Endothelial cell of umbilical vein (primary cell): ENCODE measurements around the gene FGFR3. TPM values are rescaled to one million over a fixed set of nuclear protein-coding genes. Genes with fewer than 3 reads are reported as not detected.

Source experiments
- BruUV-seq: library from RNA; stranded (reverse); fragments of 400-500 nt; replicated peaks from 2 replicates; lab custom pipeline; 2021; lab: Mats Ljungman, UMichigan
- CTCF ChIA-PET: fragments of 300-600, 350-600 bp; sonication (Branson Sonifier 250); formaldehyde crosslinking; loops from one replicate; lab custom pipeline; 2021; ENCODE audit warnings: antibody characterized with exemption, inconsistent platforms; lab: Charles Lee
- POLR2A ChIA-PET: fragments of 300-600, 350-600 bp; sonication (Branson Sonifier 250); formaldehyde crosslinking; loops from one replicate; lab custom pipeline; 2021; ENCODE audit warnings: antibody characterized with exemption, inconsistent platforms; lab: Charles Lee
- DNase-seq: peaks from one replicate; pipeline ENCODE4 v3.0.0-alpha.2; 2011; ENCODE audit warnings: low read depth, low spot score
- FAIRE-seq: peaks from 2 replicates; lab custom pipeline; 2011; peaks lifted over from hg19 to GRCh38; lab: Jason Lieb, UNC
- H2AFZ ChIP-seq: 2 replicates; pipeline ENCODE4 v1.6.0; 2012; ENCODE audit warnings: low read depth, low read length, control low read depth, inconsistent platforms
- H3K27ac ChIP-seq: 2 replicates; pipeline ENCODE4 v1.5.1; 2011; ENCODE audit warnings: low read depth, mild to moderate bottlenecking, control low read depth, low read length, moderate library complexity; ENCODE audit not compliant: insufficient read depth
- H3K27me3 ChIP-seq, 2 experiments: 2 replicates each; pipeline versions ENCODE4 v1.6.0 to v1.6.1; 2011; ENCODE audit warnings: low read length in 2 of 2, mixed read lengths in 1 of 2; ENCODE audit not compliant: control insufficient read depth in 2 of 2, insufficient read depth in 2 of 2
- H3K36me3 ChIP-seq, 2 experiments: 2 replicates in 1 of 2; 3 replicates in 1 of 2; pipeline ENCODE4 v1.5.1; 2011; ENCODE audit warnings: low read length in 2 of 2, mild to moderate bottlenecking in 1 of 2, moderate library complexity in 1 of 2; ENCODE audit not compliant: control insufficient read depth in 2 of 2, insufficient read depth in 2 of 2; ENCODE audit errors: extremely low read depth in 1 of 2
- H3K4me1 ChIP-seq: 3 replicates; pipeline ENCODE4 v1.5.1; 2011; ENCODE audit warnings: mild to moderate bottlenecking, low read length; ENCODE audit not compliant: control insufficient read depth, insufficient read depth; ENCODE audit errors: extremely low read depth
- H3K4me2 ChIP-seq: 2 replicates; pipeline ENCODE4 v1.6.1; 2011; ENCODE audit warnings: low read length, control low read depth, mixed read lengths; ENCODE audit not compliant: insufficient read depth
- H3K4me3 ChIP-seq, 3 experiments: fragments of 200-600 bp in 1 of 3; sonication (generic), shearing (Covaris generic) in 1 of 3; replicated peaks in 1 of 3; 2 replicates each; pipeline ENCODE4 v1.5.1; 2011 to 2016; ENCODE audit warnings: control low read depth in 3 of 3, low read length in 3 of 3, mild to moderate bottlenecking in 2 of 3, inconsistent platforms in 1 of 3, low read depth in 1 of 3, moderate library complexity in 1 of 3; ENCODE audit not compliant: insufficient read depth in 1 of 3
- H3K79me2 ChIP-seq: 2 replicates; pipeline ENCODE4 v1.6.0; 2012; ENCODE audit warnings: low read length, inconsistent platforms; ENCODE audit not compliant: control insufficient read depth, insufficient read depth
- H3K9ac ChIP-seq: replicated peaks from 2 replicates; pipeline ENCODE3; 2011; ENCODE audit warnings: low read length, control low read depth; ENCODE audit not compliant: insufficient read depth; ENCODE audit errors: extremely low read depth
- H3K9me1 ChIP-seq: replicated peaks from 3 replicates; pipeline ENCODE4 v1.6.0; 2011; ENCODE audit warnings: mild to moderate bottlenecking, low read length; ENCODE audit not compliant: control insufficient read depth, insufficient read depth; ENCODE audit errors: extremely low read depth
- H3K9me3 ChIP-seq: replicated peaks from 2 replicates; pipeline ENCODE4 v1.5.1; 2012; ENCODE audit warnings: low read length, inconsistent platforms; ENCODE audit not compliant: control insufficient read depth, insufficient read depth
- H4K20me1 ChIP-seq: replicated peaks from 2 replicates; pipeline ENCODE3; 2011; ENCODE audit warnings: mild to moderate bottlenecking, low read length; ENCODE audit not compliant: control insufficient read depth, insufficient read depth; ENCODE audit errors: extremely low read depth
- MAX ChIP-seq: IDR thresholded peaks from 2 replicates; pipeline ENCODE4 v1.6.1; 2011; ENCODE audit not compliant: insufficient read depth, insufficient read length
- POLR2A ChIP-seq: IDR thresholded peaks from 2 replicates; pipeline ENCODE4 v1.6.1; 2012; ENCODE audit warnings: low read depth, mild to moderate bottlenecking, control low read depth, low read length
- dilution Hi-C: fragments of 300-500 bp; cut with MboI; formaldehyde crosslinking; loops from one replicate; pipeline ENCODE4 v1.15.0; 2019; ENCODE audit warnings: low sequenced_read_pairs; ENCODE audit not compliant: extremely low pct_ligation_motif_present
- intact Hi-C: fragments of 100-400 bp; cut with micrococcal nuclease; formaldehyde crosslinking; loops from one replicate; pipeline ENCODE4 v1.10.0; 2022
- polyA plus RNA-seq, 4 experiments: library from polyadenylated mRNA; depleted of rRNA in 3 of 4; stranded (reverse) in 3 of 4; unstranded in 1 of 4; fragments of >200 nt; gene quantifications; 2 replicates each; pipeline versions ENCODE4 v1.2.1 to v1.2.3, GENCODE V29; 2011 to 2012; ENCODE audit warnings: missing spikeins in 1 of 4
- total RNA-seq: library from RNA; stranded (reverse); gene quantifications from 2 replicates; pipeline ENCODE4 v1.2.3, GENCODE V29; 2021
- TF ChIP-seq, protein P1 (sequence below), 2 donors: IDR thresholded peaks; 1 replicate in 1 of 2; 2 replicates in 1 of 2; pipeline ENCODE4 v1.5.1; 2011; ENCODE audit warnings: low read length in 2 of 2, mild to moderate bottlenecking in 2 of 2, moderate library complexity in 2 of 2, control low read depth in 1 of 2, inconsistent platforms in 1 of 2, low read depth in 1 of 2; ENCODE audit not compliant: insufficient read depth in 1 of 2; ENCODE audit errors: extremely low read depth in 1 of 2

The FGFR3 gene
- total and polyA plus RNA-seq, 2 donors (not counting 3 experiments of a cell fraction or from before 2014, with no cell fraction given), result 0.73 to 1.2 TPM

- Histone ChIP-seq H3K4me1 (peaks cover 5% of the 10 kb centered on the region), H2AFZ (no peak overlapping the region), H3K9me3 (no peaks in the 10 kb centered on the region), H3K9ac (no peak overlapping the region), H3K79me2 (no peaks in the 10 kb centered on the region), H3K4me2 (no peak overlapping the region), H3K36me3 (no peaks in the 10 kb centered on the region), H4K20me1 (no peaks in the 10 kb centered on the region), H3K27me3 (no peaks in the 10 kb centered on the region), H3K27ac (no peak overlapping the region), H3K9me1 (no peaks in the 10 kb centered on the region), H3K4me3 (peak overlapping the region in 1 of 3 experiments; percentile 33)
- ChIA-PET CTCF (interaction anchor here (0.6 to 2.0 kb wide), 23 partner anchors 9 to 195 kb away, joined by 3 to 33 read pairs (median 5); partner anchors contain the start of gene FGFR3), POLR2A (interaction anchor here (0.6 to 0.7 kb wide), 2 partner anchors 8 to 43 kb away, joined by 3 to 4 read pairs; no protein-coding TSS in a partner anchor)
- BruUV-seq, result no TSS peak
- no peak for TF ChIP-seq POLR2A
- no peak for TF ChIP-seq MAX
- TF ChIP-seq, protein P1, sequence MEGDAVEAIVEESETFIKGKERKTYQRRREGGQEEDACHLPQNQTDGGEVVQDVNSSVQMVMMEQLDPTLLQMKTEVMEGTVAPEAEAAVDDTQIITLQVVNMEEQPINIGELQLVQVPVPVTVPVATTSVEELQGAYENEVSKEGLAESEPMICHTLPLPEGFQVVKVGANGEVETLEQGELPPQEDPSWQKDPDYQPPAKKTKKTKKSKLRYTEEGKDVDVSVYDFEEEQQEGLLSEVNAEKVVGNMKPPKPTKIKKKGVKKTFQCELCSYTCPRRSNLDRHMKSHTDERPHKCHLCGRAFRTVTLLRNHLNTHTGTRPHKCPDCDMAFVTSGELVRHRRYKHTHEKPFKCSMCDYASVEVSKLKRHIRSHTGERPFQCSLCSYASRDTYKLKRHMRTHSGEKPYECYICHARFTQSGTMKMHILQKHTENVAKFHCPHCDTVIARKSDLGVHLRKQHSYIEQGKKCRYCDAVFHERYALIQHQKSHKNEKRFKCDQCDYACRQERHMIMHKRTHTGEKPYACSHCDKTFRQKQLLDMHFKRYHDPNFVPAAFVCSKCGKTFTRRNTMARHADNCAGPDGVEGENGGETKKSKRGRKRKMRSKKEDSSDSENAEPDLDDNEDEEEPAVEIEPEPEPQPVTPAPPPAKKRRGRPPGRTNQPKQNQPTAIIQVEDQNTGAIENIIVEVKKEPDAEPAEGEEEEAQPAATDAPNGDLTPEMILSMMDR (IDR thresholded peaks at IDR 0.05; ENCODE audit: extremely low read depth in 1 of 2, insufficient read depth in 1 of 2, low read depth in 1 of 2, low read length in 2 of 2), result peak; percentile 17 to 59
- intact Hi-C loops, result no loop called here
- FAIRE-seq (peak; percentile 63), DNase-seq (peak; percentile 31)
- dilution Hi-C loops, result no loop called here
Observed at GRCh38 chr4:1767770-1768366, 25.2 kb upstream of the FGFR3 start.
